Neural progenitor cell (in vitro differentiated cells): ENCODE results near the gene BRSK2. TPM values are rescaled to one million over a fixed set of nuclear protein-coding genes. Genes with fewer than 3 reads are reported as not detected.

Source experiments
- DNase-seq: peaks from one replicate; pipeline ENCODE4 v3.0.0-alpha.2; 2016; ENCODE audit warnings: low spot score
- H2AFZ ChIP-seq: fragments of 200-600 bp; sonication (generic); replicated peaks from 2 replicates; pipeline ENCODE4 v1.6.1; 2016; ENCODE audit warnings: antibody characterized with exemption
- H3F3A ChIP-seq: fragments of 200-600 bp; sonication (generic); 2 replicates; pipeline ENCODE4 v1.6.1; 2016; ENCODE audit warnings: antibody characterized with exemption, low read depth
- H3K27ac ChIP-seq: fragments of 200-600 bp; sonication (generic); 2 replicates; pipeline ENCODE4 v1.5.1; 2016; ENCODE audit warnings: mild to moderate bottlenecking
- H3K27me3 ChIP-seq: fragments of 200-600 bp; sonication (generic); 2 replicates; pipeline ENCODE4 v1.6.1; 2016; ENCODE audit warnings: mild to moderate bottlenecking, moderate library complexity
- H3K36me3 ChIP-seq: fragments of 200-600 bp; sonication (generic); 2 replicates; pipeline ENCODE4 v1.5.1; 2016
- H3K4me1 ChIP-seq: fragments of 200-600 bp; sonication (generic); 2 replicates; pipeline ENCODE4 v1.6.1; 2016; ENCODE audit warnings: mixed run types
- H3K4me2 ChIP-seq: fragments of 200-600 bp; sonication (generic); 2 replicates; pipeline ENCODE4 v1.6.1; 2016
- H3K4me3 ChIP-seq: fragments of 200-600 bp; sonication (generic); 2 replicates; pipeline ENCODE4 v1.5.1; 2016
- H3K79me2 ChIP-seq: fragments of 200-600 bp; sonication (generic); 2 replicates; pipeline ENCODE4 v1.6.1; 2016; ENCODE audit warnings: low read depth
- H3K9ac ChIP-seq: fragments of 200-600 bp; sonication (generic); 2 replicates; pipeline ENCODE4 v1.6.1; 2016
- H3K9me3 ChIP-seq: fragments of 200-600 bp; sonication (generic); 2 replicates; pipeline ENCODE4 v1.5.1; 2016; ENCODE audit warnings: low read depth
- H4K20me1 ChIP-seq: fragments of 200-600 bp; sonication (generic); 2 replicates; pipeline ENCODE4 v1.6.1; 2016; ENCODE audit warnings: low read depth
- H3K27ac Mint-ChIP-seq: 3 replicates; pipeline ENCODE4 v1.8.0; 2021; ENCODE audit warnings: mixed read lengths
- H3K27me3 Mint-ChIP-seq: 2 replicates; pipeline ENCODE4 v1.8.0; 2022; ENCODE audit warnings: low read depth, mild to moderate bottlenecking, inconsistent platforms, moderate library complexity, mixed read lengths; ENCODE audit not compliant: insufficient read depth
- H3K36me3 Mint-ChIP-seq: 3 replicates; pipeline ENCODE4 v1.8.0; 2021; ENCODE audit warnings: mixed read lengths
- H3K4me1 Mint-ChIP-seq: 3 replicates; pipeline ENCODE4 v1.8.0; 2021; ENCODE audit warnings: mixed read lengths
- H3K4me3 Mint-ChIP-seq: 3 replicates; pipeline ENCODE4 v1.8.0; 2021; ENCODE audit warnings: mild to moderate bottlenecking, moderate library complexity, mixed read lengths
- H3K9me3 Mint-ChIP-seq: 3 replicates; pipeline ENCODE4 v1.8.0; 2020; ENCODE audit warnings: mixed read lengths
- CTCF ChIP-seq: fragments of 200-600 bp; sonication (generic); IDR thresholded peaks from 2 replicates; pipeline ENCODE4 v1.5.1; 2017; ENCODE audit warnings: antibody characterized with exemption, mild to moderate bottlenecking
- EZH2 ChIP-seq: fragments of 200-600 bp; sonication (generic); IDR thresholded peaks from 2 replicates; pipeline ENCODE4 v1.6.1; 2017; ENCODE audit warnings: antibody characterized with exemption, mild to moderate bottlenecking, moderate library complexity
- EZH2phosphoT487 ChIP-seq: fragments of 200-600 bp; sonication (generic); IDR thresholded peaks from 2 replicates; pipeline ENCODE4 v1.6.1; 2017; ENCODE audit warnings: antibody characterized with exemption
- total RNA-seq: library from RNA; depleted of rRNA; stranded (reverse); fragments of >200 nt; gene quantifications from 2 replicates; pipeline ENCODE4 v1.2.3, GENCODE V29; 2015; ENCODE audit warnings: low replicate concordance

Gene BRSK2
- total RNA-seq, 1 donor from 2014 or later = 8.2 TPM

DNA sequence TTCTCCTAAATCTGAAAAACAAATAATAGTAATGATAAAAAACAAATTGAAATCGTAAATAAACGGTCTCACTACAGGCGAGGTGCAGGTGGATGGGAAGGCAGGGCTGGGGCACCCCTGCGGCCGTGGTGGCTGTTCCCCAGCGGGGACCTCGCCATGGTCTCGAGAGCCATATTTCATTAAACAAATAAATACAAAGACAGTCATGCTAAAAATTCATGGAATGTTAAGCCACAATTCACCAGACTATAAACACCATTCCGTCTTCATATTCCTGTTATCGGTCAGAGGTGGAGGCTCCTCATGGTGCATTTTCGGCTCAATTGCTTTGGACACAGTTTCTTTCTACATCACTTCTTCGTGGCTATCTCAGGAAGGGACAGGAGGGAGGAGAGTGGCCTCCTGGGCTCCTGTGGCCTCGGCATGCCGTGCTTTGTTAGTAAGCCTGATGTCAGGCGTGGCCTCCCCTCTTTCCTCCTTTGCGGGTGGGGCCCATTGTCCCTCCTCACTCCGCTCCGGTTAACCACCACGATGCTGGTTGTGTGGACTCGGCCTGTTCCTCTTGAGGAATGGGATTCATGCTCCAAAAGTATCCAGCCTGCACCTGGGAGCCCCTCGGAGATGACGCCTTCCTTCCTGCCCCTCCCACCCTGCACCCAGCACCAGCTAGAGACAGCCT, 16.1 kb upstream of the BRSK2 start:
- DNase-seq = no peak
- Histone ChIP-seq H3K4me2 (no peak overlapping the region), H3K9ac (no peak overlapping the region), H4K20me1 (no peaks in the 10 kb centered on the region), H3K27ac (no peak overlapping the region), H3K4me3 (no peak overlapping the region), H3K4me1 (no peaks in the 10 kb centered on the region), H3K36me3 (no peaks in the 10 kb centered on the region), H3K79me2 (no peaks in the 10 kb centered on the region), H2AFZ (no peak overlapping the region), H3F3A (no peaks in the 10 kb centered on the region), H3K27me3 (no peaks in the 10 kb centered on the region), H3K9me3 (no peaks in the 10 kb centered on the region)
- Mint-ChIP-seq H3K4me3 (no peak overlapping the region), H3K36me3 (no peaks in the 10 kb centered on the region), H3K27ac (no peak overlapping the region), H3K27me3 (peaks cover 11% of the 10 kb centered on the region), H3K4me1 (peaks cover 14% of the 10 kb centered on the region), H3K9me3 (peaks cover 2% of the 10 kb centered on the region)
- no peak for TF ChIP-seq EZH2phosphoT487
- no peak for TF ChIP-seq EZH2
- no peak for TF ChIP-seq CTCF

DNA sequence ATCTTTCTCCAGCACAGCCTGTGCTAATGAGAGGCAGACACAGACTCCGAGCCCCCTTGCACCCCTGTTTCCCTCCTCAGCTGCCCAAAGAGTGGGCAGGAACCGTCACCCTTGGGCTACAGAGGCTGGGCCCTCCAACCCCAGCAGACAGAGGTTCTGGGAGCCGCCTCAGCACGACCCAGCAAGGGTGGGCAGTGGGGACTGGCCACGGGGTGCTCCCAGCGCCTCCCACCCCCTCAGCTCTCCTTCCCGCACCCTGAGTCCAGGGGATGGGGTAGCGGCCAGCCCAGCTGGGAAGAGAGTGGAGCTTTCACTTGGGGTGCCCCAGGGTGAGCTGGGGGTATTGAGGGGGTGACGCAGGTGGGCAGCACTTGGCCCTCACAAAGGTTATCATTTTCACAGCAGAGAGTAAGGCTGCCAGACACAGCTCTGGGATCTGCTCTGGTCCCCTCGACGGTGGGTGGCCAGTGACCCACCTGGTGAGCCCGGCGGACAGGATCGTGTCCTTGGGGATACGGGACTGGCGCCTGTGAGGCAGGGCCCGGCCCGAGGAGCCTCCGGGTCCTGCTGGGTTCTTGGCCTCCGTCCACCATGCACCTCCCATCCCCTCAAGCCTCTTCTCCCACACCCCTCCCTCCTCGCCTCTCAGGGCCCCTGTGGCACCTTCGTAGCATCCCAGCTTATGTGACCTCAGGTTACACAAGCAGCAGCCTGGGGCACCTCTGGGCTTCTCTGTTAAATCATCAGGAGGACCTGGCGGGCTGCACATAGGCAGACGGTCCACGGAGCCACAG, 14.4 kb upstream of the BRSK2 start:
- TF ChIP-seq CTCF (no peak), EZH2phosphoT487 (no peak), EZH2 (no peak)
- no peak overlapping the region for H3K4me3 Mint-ChIP-seq

DNA sequence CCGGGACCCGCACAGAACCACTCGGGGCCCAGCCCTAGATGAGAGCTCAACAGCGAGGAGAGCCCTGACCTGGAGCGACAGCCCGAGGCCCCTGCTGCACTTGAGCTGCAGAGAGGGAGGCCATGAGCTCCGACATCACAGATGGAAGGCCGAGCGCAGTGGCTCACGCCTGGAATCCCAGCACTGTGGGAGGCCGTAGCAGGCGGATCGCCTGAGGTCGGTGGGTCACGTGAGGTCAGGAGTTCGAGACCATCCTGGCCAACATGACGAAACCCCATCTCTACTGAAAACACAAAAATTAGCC, 13.8 kb upstream of the BRSK2 start:
- H3K4me1 ChIP-seq = no peaks in the 10 kb centered on the region
- no peak overlapping the region for H3K9ac ChIP-seq
- TF ChIP-seq EZH2phosphoT487 = no peak
- TF ChIP-seq CTCF = no peak
- no peak for TF ChIP-seq EZH2
- no peaks in the 10 kb centered on the region for H3K27me3 ChIP-seq
- H3K4me1 Mint-ChIP-seq = peaks cover 14% of the 10 kb centered on the region
- no peak overlapping the region for H3K4me3 ChIP-seq
- H3F3A ChIP-seq = no peaks in the 10 kb centered on the region
- H3K9me3 Mint-ChIP-seq = peaks cover 8% of the 10 kb centered on the region
- H3K4me3 Mint-ChIP-seq = no peak overlapping the region
- no peaks in the 10 kb centered on the region for H3K79me2 ChIP-seq
- H3K36me3 Mint-ChIP-seq = no peaks in the 10 kb centered on the region
- no peak overlapping the region for H3K4me2 ChIP-seq
- no peak overlapping the region for H3K27ac Mint-ChIP-seq
- H3K27ac ChIP-seq = no peak overlapping the region
- no peak for DNase-seq
- no peaks in the 10 kb centered on the region for H3K9me3 ChIP-seq
- peaks cover 14% of the 10 kb centered on the region for H3K27me3 Mint-ChIP-seq
- H2AFZ ChIP-seq = no peak overlapping the region
- no peaks in the 10 kb centered on the region for H4K20me1 ChIP-seq
- no peaks in the 10 kb centered on the region for H3K36me3 ChIP-seq

More for the DNA sequence above, 14.4 kb upstream of the BRSK2 start:
- Mint-ChIP-seq H3K27me3 (peaks cover 11% of the 10 kb centered on the region), H3K9me3 (peaks cover 4% of the 10 kb centered on the region), H3K4me1 (peaks cover 14% of the 10 kb centered on the region), H3K36me3 (no peaks in the 10 kb centered on the region), H3K27ac (no peak overlapping the region)
- Histone ChIP-seq H3K9ac (no peak overlapping the region), H2AFZ (no peak overlapping the region), H3K4me1 (no peaks in the 10 kb centered on the region), H3F3A (no peaks in the 10 kb centered on the region), H3K27me3 (no peaks in the 10 kb centered on the region), H4K20me1 (no peaks in the 10 kb centered on the region), H3K79me2 (no peaks in the 10 kb centered on the region), H3K9me3 (no peaks in the 10 kb centered on the region), H3K4me3 (no peak overlapping the region), H3K36me3 (no peaks in the 10 kb centered on the region), H3K4me2 (no peak overlapping the region), H3K27ac (no peak overlapping the region)
- no peak for DNase-seq
